Adipocyte (in vitro differentiated cells): ENCODE results near the gene LRRC28.

ENCODE experiments used
- DNase-seq: peaks from one replicate; pipeline ENCODE4 v3.0.0-alpha.2; 2015; ENCODE audit warnings: low read depth
- H3K27me3 ChIP-seq: replicated peaks from 2 replicates; pipeline ENCODE4 v1.7.0; 2013; ENCODE audit warnings: mild to moderate bottlenecking, low read length, moderate library complexity; ENCODE audit not compliant: control insufficient read depth, insufficient read depth
- H3K36me3 ChIP-seq: 2 replicates; pipeline ENCODE4 v1.7.0; 2013; ENCODE audit warnings: low read length, mild to moderate bottlenecking, moderate library complexity; ENCODE audit not compliant: control insufficient read depth, insufficient read depth, severe bottlenecking
- H3K4me1 ChIP-seq: 2 replicates; pipeline ENCODE4 v1.7.0; 2013; ENCODE audit warnings: mild to moderate bottlenecking, low read length, moderate library complexity; ENCODE audit not compliant: control insufficient read depth, insufficient read depth
- H3K4me3 ChIP-seq: 2 replicates; pipeline ENCODE4 v1.7.0; 2013; ENCODE audit warnings: mild to moderate bottlenecking, low read length, moderate library complexity
- H3K9ac ChIP-seq: 2 replicates; pipeline ENCODE4 v1.7.0; 2013; ENCODE audit warnings: mild to moderate bottlenecking, low read length, moderate library complexity
- H3K9me3 ChIP-seq: 2 replicates; pipeline ENCODE4 v1.7.0; 2013; ENCODE audit warnings: mild to moderate bottlenecking, low read length, moderate library complexity; ENCODE audit not compliant: control insufficient read depth

LRRC28 gene

DNA sequence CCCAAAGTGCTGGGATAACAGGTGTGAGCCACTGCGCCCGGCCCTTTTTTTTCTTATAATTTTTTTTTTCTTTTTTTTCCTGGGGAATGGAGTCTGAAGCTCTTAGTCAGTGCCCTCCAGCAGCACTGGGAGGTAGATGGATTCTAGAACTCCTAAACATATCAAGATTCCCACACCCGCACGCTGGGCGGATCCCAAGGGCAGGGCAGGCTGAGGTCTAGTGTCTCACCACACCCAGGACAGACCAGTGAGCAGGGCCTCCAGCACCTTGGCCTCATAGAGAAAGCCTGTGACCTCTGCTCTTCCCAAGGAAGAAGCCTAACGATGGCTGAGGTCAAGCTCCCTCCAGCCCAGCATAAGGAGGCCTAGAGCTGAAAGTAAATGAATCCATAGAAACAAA, 160.8 kb downstream of the LRRC28 start:
- no peaks in the 10 kb centered on the region for H3K36me3 ChIP-seq
- no peak for DNase-seq
- no peaks in the 10 kb centered on the region for H3K27me3 ChIP-seq
- peaks cover 12% of the 10 kb centered on the region for H3K4me1 ChIP-seq
- H3K9ac ChIP-seq: no peak overlapping the region
- no peaks in the 10 kb centered on the region for H3K9me3 ChIP-seq
- no peak overlapping the region for H3K4me3 ChIP-seq

DNA sequence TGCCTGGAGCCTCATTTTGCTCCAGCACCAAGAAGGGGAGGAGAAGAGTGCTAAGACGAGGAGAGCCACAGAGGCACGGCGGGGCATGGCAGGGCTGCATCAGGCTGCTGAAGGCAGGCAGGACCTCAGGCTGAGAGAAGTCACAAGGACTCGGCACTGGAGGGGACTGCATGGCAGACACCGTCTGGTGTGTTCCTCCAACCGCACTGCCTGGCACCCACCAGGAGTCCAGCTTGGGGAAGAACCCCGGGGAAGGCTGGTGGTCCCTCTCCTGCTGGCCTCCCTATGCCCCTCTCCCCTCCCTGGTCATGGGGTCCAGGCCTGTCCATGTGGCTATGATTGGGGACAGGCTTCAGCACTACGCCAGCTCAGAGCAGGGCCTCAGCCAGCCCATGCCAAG, 161.3 kb downstream of the LRRC28 start:
- no peak overlapping the region for H3K4me3 ChIP-seq
- no peaks in the 10 kb centered on the region for H3K36me3 ChIP-seq
- H3K9me3 ChIP-seq: no peaks in the 10 kb centered on the region
- DNase-seq: no peak
- H3K9ac ChIP-seq: no peak overlapping the region
- H3K4me1 ChIP-seq: peaks cover 12% of the 10 kb centered on the region
- no peaks in the 10 kb centered on the region for H3K27me3 ChIP-seq

DNA sequence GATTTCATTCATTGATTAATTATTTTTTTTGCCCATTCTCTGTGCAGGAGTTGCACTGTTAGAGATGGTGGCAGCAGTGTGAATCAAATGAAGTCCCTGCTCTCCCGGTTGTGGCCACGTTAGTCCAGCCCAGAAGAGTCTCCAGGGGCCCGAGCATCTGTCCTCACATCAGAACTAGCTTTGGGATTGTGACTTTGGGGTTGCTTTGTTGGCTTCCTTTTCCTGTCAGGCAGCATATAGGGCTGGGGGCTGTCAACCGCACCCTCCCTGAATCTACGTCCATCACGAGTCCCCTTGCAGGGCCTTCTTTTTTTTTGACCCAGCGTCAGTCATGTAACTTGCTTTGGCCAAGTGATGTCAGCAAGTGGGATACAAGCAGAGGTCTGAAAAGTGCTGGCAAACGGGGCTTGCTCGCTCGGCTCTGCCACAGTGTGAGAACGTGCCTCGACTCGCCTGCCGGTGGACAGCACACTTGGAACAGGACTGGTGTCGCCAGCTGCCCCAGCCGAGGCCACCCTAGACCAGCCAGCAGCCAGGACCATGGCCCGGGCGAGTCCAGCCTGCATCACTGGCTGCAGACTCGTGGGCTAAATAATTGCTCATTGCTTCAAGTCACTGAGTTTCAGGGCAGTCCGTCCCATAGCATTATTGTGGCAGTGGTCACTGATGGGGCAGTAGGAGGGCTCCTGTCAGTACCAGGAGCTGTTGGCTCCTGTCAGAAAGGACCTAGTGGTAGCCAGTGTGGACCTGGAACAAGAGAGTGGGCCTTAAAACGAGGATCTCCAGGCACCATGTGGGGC, 162.9 kb downstream of the LRRC28 start:
- Histone ChIP-seq H3K4me1 (peaks cover under 1% of the 10 kb centered on the region), H3K9me3 (no peaks in the 10 kb centered on the region), H3K9ac (no peak overlapping the region), H3K4me3 (no peak overlapping the region), H3K36me3 (no peaks in the 10 kb centered on the region), H3K27me3 (no peaks in the 10 kb centered on the region)
- DNase-seq: no peak

DNA sequence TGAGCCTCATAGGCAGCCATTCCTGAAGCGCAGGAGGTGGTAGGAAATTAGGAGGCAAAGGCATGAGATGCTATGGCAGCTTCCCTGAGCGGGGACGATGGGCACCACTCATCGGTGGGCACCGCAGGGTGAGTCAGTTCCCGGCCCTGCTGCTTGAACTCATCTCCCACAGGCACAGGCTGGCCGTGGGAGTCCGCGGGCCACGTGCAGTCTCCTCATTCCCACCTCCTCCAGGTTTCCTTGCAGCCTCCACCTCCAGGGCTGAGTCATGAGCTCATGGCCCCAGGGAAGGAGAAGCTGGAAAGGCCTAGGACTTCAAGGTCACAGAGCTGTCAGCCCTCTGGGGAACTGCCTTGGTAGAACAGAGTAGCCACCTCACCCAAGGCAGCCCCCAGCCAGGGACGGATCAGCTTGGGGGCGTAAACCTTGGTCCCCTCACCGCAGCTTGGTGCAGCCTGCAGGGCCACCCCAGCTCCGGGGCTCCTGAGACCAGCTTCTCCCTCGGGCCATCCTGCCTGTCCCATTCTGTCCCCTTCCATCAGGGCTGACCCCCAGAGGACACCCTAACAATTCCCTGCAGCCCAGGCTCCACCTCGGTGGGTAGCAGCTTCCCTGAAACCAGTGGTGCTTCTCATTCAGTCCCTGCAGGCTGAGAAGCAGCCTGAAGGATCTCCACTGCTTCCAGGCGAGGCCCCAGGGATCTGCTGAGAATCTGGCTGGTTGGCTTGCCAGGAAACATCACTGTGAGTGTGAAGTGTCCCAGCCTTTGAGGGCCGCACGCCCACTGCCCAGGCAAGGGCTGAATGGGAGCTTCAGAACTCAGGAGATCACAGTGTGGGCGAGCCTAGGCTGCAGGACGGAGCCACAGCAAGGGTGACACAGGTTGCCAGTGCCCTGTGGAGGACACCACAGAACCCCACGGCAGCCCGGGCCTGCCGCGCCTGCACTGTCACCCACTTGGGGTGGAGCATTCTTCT, 163.8 kb downstream of the LRRC28 start:
- DNase-seq: no peak
- no peaks in the 10 kb centered on the region for H3K4me1 ChIP-seq
- no peak overlapping the region for H3K9ac ChIP-seq
- no peaks in the 10 kb centered on the region for H3K36me3 ChIP-seq
- H3K4me3 ChIP-seq: no peak overlapping the region
- H3K27me3 ChIP-seq: no peaks in the 10 kb centered on the region
- no peaks in the 10 kb centered on the region for H3K9me3 ChIP-seq

DNA sequence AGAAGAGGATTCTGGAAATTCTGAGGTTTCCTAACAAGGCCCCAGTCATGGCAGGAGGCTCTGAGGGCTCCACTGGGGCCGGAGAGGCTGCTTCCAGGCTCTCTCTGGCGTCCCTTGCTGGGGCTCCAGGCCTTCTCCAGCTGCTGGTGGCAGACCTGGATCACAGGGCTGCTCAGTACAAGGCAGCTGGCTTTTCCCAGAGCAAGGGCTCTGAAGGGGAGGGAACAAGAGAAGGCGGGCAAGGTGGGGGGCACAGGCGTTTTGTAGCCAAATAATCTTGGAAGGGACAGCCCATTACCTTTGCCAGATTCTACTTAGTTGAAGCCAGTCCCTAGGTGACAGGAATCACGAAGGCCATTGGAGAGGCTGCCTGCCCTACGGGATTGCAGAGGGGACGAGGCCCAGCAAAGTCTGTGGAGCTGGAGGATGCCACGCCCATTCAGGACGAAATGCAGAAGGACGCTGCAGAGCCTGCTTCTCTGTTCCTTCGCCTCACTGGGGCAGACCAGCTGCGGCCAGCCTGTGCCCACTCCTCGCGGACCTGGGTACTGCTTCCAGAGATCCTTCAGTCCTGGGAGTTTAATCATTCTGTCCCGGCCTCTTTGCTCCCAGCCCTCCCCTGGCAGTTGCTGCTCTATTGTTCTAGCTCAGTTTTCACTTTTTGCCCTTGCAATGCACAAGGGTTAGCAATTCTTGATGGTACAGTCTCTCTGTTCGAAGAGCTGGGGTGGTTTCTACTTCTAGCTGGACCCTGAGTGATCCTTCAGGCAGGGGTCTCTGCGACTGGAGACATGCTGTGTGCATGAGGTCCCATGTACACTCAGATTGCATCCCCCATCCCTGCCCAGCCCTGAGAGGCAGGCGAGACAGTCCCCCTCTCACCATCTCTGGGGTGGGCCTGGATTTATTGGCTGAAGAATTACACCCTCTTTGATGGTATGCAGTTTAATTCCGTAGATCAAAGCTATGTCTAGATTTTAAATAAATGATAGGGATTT, 165.2 kb downstream of the LRRC28 start:
- Histone ChIP-seq H3K27me3 (no peaks in the 10 kb centered on the region), H3K9me3 (no peaks in the 10 kb centered on the region), H3K4me1 (no peaks in the 10 kb centered on the region), H3K9ac (no peak overlapping the region), H3K4me3 (no peak overlapping the region), H3K36me3 (no peaks in the 10 kb centered on the region)
- no peak for DNase-seq

DNA sequence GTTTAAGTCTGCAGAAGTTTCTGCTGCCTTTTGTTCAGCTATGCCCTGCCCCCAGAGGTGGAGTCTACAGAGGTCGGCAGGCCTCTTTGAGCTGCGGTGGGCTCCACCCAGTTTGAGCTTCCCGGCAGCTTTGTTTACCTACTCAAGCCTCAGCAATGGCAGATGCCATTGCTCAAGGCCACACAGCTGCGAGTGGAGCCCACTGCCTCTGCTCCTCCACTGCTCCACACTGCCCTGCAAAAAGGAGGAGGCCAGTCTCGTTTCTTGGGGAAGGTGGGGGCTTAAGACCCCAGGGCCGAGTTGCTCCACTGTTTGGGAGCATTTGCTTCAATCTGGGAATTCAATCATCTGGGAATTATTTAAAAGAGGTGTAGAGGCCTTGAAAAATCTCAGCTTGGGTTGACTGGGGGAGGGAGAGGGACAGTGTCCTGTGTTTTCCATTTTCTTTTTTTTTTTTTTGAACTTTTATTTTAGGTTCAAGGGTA, 169.9 kb downstream of the LRRC28 start:
- no peak for DNase-seq
- H3K9me3 ChIP-seq: no peaks in the 10 kb centered on the region
- no peak overlapping the region for H3K9ac ChIP-seq
- H3K4me1 ChIP-seq: peaks cover 4% of the 10 kb centered on the region
- H3K4me3 ChIP-seq: no peak overlapping the region
- no peaks in the 10 kb centered on the region for H3K27me3 ChIP-seq
- H3K36me3 ChIP-seq: no peaks in the 10 kb centered on the region

DNA sequence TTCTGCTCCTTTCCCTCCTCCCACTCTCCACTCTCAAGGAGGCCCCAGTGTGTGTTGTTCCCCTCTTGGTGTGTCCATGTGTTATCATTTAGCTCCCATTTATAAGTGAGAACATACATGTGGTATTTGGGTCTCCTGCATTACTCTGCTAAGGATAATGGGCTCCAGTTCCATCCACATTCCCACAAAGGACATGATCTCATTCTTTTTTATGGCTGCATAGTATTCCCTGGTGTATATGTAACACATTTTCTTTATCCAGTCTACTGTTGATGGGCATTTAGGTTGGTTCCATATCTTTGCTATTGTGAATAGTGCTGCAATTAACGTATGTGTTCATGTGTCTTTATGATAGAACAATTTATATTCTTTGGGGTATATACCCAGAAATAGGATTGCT, 170.5 kb downstream of the LRRC28 start:
- H3K27me3 ChIP-seq: no peaks in the 10 kb centered on the region
- no peaks in the 10 kb centered on the region for H3K9me3 ChIP-seq
- peaks cover 4% of the 10 kb centered on the region for H3K4me1 ChIP-seq
- DNase-seq: no peak
- no peaks in the 10 kb centered on the region for H3K36me3 ChIP-seq
- no peak overlapping the region for H3K4me3 ChIP-seq
- H3K9ac ChIP-seq: no peak overlapping the region

DNA sequence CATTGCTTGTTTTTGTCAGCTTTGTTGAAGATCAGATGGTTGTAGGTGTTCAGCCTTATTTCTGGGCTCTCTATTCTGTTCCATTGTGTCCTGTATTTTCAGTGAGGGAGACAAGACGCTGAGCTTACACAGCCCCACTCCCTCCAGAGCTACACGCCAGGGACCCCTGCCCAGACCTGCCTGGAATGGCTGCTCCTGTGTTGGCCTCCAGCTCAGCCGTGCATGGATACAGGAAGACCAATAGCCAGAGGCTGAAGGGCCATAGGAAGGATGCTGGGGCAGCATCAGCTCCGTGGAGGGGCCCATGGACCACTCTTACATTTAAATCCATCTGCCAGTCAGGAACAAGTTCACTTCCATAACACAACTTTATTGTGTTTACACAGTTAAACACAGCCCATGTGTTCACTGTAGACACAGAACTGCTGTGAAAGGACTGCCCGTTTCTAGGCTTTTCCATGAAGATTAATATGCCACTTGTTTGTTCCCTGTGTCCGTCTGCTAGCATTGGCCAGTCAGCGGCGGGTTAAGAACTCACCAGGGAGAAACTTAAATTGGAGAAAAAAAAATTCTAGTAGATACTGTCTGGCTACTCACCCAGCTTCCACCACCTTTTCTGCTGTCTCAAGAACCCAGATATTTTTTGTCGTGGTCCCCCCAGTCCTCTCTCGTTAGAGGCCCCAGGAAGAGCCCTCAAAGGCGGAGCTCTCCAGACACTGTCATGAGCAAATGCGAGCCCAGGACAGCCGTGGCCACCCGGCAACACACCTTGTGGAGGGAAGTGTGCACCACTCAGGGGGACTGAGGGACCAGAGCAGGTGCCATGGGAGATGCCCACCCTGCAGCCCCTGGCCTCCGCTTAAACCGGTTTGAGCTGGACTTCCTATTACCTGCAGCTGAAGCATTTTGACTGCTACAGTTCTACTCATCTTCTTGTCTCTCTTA, 172.2 kb downstream of the LRRC28 start:
- Histone ChIP-seq H3K4me1 (peaks cover 4% of the 10 kb centered on the region), H3K4me3 (no peak overlapping the region), H3K27me3 (no peaks in the 10 kb centered on the region), H3K9me3 (no peaks in the 10 kb centered on the region), H3K9ac (no peak overlapping the region), H3K36me3 (no peaks in the 10 kb centered on the region)
- no peak for DNase-seq

DNA sequence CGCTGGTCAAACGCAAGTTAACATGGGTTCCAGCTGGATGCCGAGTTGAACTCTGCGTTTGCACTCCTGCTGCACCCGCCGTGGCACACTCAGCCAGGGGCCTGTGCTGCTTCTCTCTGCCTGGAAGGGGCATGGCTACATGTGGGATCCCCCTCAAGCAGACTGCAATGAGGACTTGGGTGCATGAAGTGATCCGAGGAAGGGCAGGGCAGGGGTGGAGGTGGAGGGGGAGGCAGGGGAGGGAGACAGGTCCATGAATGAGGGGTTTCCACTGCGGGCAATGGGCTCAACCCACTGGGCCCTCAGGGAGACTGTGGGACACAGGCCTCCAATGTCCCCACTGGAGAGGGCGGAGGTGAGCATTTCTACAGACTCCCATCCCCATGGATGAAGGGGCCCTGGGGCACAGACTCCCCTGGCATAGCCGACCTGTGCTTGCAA, 172.9 kb downstream of the LRRC28 start:
- Histone ChIP-seq H3K27me3 (no peaks in the 10 kb centered on the region), H3K9me3 (no peaks in the 10 kb centered on the region), H3K9ac (no peak overlapping the region), H3K4me3 (no peak overlapping the region), H3K4me1 (peaks cover 4% of the 10 kb centered on the region), H3K36me3 (no peaks in the 10 kb centered on the region)
- DNase-seq: no peak
